ENCODE data around the gene KLK8.
"Not testable (repeated sequence)": the region's sequence is repeated elsewhere in the genome, so short reads cannot be mapped to it uniquely, and the experiment has no call there.

The KLK8 gene

GRCh38 chr19:50981587-50982146, 19.7 kb downstream of the KLK8 start:
- no peak for DNase-seq

GRCh38 chr19:50980208-50980607, 21.2 kb downstream of the KLK8 start:
- DNase-seq = no peak

- no peak for DNase-seq
Observed at GRCh38 chr19:50979758-50980157, 21.6 kb downstream of the KLK8 start.

GRCh38 chr19:50978772-50979390, 22.5 kb downstream of the KLK8 start:
- DNase-seq = no peak

GRCh38 chr19:50977626-50978025, 23.8 kb downstream of the KLK8 start:
- no peak for DNase-seq

GRCh38 chr19:50975766-50976165, 25.6 kb downstream of the KLK8 start:
- DNase-seq = no peak

GRCh38 chr19:50974702-50975556, 26.5 kb downstream of the KLK8 start:
- DNase-seq = no peak

GRCh38 chr19:50972795-50973376, 28.5 kb downstream of the KLK8 start:
- DNase-seq = no peak

- DNase-seq = not testable (repeated sequence)
Observed at GRCh38 chr19:50969810-50970209, 31.6 kb downstream of the KLK8 start.

- no peak for DNase-seq
Observed at GRCh38 chr19:50969413-50969760, 32.0 kb downstream of the KLK8 start, which contains the start of gene KLK6. KLK6 (minus strand) TSS chr19:50969591; CDS start chr19:50968104, 1,487 bp downstream.

- no peak for DNase-seq
Observed at GRCh38 chr19:50968716-50969412, 32.5 kb downstream of the KLK8 start.

GRCh38 chr19:50967929-50968715, 33.3 kb downstream of the KLK8 start:
- DNase-seq = no peak

GRCh38 chr19:50964266-50964665, 37.1 kb downstream of the KLK8 start:
- no peak for DNase-seq

- DNase-seq = no peak
Observed at GRCh38 chr19:50963381-50963780, 38.0 kb downstream of the KLK8 start.

GRCh38 chr19:50962245-50962644, 39.2 kb downstream of the KLK8 start:
- DNase-seq = no peak

GRCh38 chr19:50959731-50960500, 41.5 kb downstream of the KLK8 start:
- DNase-seq = no peak

- DNase-seq = no peak
Observed at GRCh38 chr19:50957587-50957986, 43.8 kb downstream of the KLK8 start.

- DNase-seq = no peak
Observed at GRCh38 chr19:50952910-50953309, 48.5 kb downstream of the KLK8 start, which contains the start of gene KLK5. KLK5 (minus strand) TSS chr19:50953038; CDS start chr19:50952657, 381 bp downstream.

- no peak for DNase-seq
Observed at GRCh38 chr19:50949861-50950260, 51.5 kb downstream of the KLK8 start.

GRCh38 chr19:50947123-50947522, 54.3 kb downstream of the KLK8 start:
- DNase-seq = no peak
